PC-9 (cell line): ENCODE results near the gene GPS1. TPM values are rescaled to one million over a fixed set of nuclear protein-coding genes. Genes with fewer than 3 reads are reported as not detected.
A peak's percentile ranks its signal among the peaks of the same experiment; 100 is the strongest.

ENCODE experiments used
- BruUV-seq: library from RNA; stranded (reverse); fragments of 400-500 nt; replicated peaks from 2 replicates; lab custom pipeline; 2021; lab: Mats Ljungman, UMichigan
- CTCF ChIA-PET: fragments of 300-600 bp; sonication (Branson Sonifier 250); formaldehyde crosslinking; loops from one replicate; lab custom pipeline; 2022; ENCODE audit warnings: antibody characterized with exemption; lab: Charles Lee
- POLR2A ChIA-PET: fragments of 300-600 bp; sonication (Branson Sonifier 250); formaldehyde crosslinking; loops from one replicate; lab custom pipeline; 2022; ENCODE audit warnings: antibody characterized with exemption; ENCODE audit not compliant: unreplicated experiment; lab: Charles Lee
- DNase-seq, 2 experiments: peaks; one replicate each; pipeline versions ENCODE4 v3.0.0 to v3.0.0-alpha.2; 2015 to 2022; ENCODE audit warnings: mixed read lengths in 1 of 2
- H2AFZ ChIP-seq: fragments of 200-600 bp; sonication (generic); 2 replicates; pipeline ENCODE4 v1.8.1; 2017; ENCODE audit warnings: antibody characterized with exemption
- H3F3A ChIP-seq: fragments of 200-600 bp; sonication (generic); 2 replicates; pipeline ENCODE4 v1.8.1; 2017; ENCODE audit warnings: antibody characterized with exemption, mild to moderate bottlenecking, low read depth; ENCODE audit not compliant: insufficient read depth
- H3K27ac ChIP-seq: fragments of 200-600 bp; sonication (generic); 2 replicates; pipeline ENCODE4 v1.6.1; 2016; ENCODE audit warnings: mixed run types
- H3K27me3 ChIP-seq: fragments of 200-600 bp; sonication (generic); 2 replicates; pipeline ENCODE4 v1.6.1; 2016; ENCODE audit warnings: low read depth, mixed run types; ENCODE audit not compliant: insufficient read depth
- H3K36me3 ChIP-seq: fragments of 200-600 bp; sonication (generic); 2 replicates; pipeline ENCODE4 v1.6.1; 2016; ENCODE audit warnings: low read depth, mixed run types
- H3K4me1 ChIP-seq: fragments of 200-600 bp; sonication (generic); replicated peaks from 2 replicates; pipeline ENCODE4 v1.6.1; 2016; ENCODE audit warnings: mixed run types; ENCODE audit not compliant: insufficient read depth
- H3K4me2 ChIP-seq: fragments of 200-600 bp; sonication (generic); 2 replicates; pipeline ENCODE4 v1.6.1; 2017; ENCODE audit warnings: mixed run types
- H3K4me3 ChIP-seq: fragments of 200-600 bp; sonication (generic); 2 replicates; pipeline ENCODE4 v1.6.1; 2016; ENCODE audit warnings: mixed run types
- H3K79me2 ChIP-seq: fragments of 200-600 bp; sonication (generic); 2 replicates; pipeline ENCODE4 v1.6.1; 2017; ENCODE audit warnings: low read depth, mixed run types
- H3K9me2 ChIP-seq: fragments of 200-600 bp; sonication (generic); 2 replicates; pipeline ENCODE4 v1.8.1; 2017; ENCODE audit warnings: mild to moderate bottlenecking; ENCODE audit not compliant: insufficient read depth
- H3K9me3 ChIP-seq: fragments of 200-600 bp; sonication (generic); 2 replicates; pipeline ENCODE4 v1.8.1; 2016; ENCODE audit warnings: low read depth; ENCODE audit not compliant: insufficient read depth
- H4K20me1 ChIP-seq: fragments of 200-600 bp; sonication (generic); 2 replicates; pipeline ENCODE4 v1.8.1; 2017; ENCODE audit not compliant: insufficient read depth
- CTCF ChIP-seq: fragments of 200-600 bp; sonication (generic); conservative IDR thresholded peaks from 2 replicates; pipeline ENCODE4 v1.6.1; 2017; ENCODE audit warnings: mixed run types, antibody characterized with exemption, mild to moderate bottlenecking, moderate library complexity
- EZH2 ChIP-seq: fragments of 200-600 bp; sonication (generic); IDR thresholded peaks from 2 replicates; pipeline ENCODE4 v1.8.0; 2017; ENCODE audit warnings: antibody characterized with exemption, low read depth
- intact Hi-C: fragments of 100-400 bp; cut with micrococcal nuclease; formaldehyde crosslinking; loops from one replicate; pipeline ENCODE4 v1.10.0; 2022; ENCODE audit not compliant: unreplicated experiment
- total RNA-seq: library from RNA; stranded (reverse); gene quantifications from 2 replicates; pipeline ENCODE4 v1.2.3, GENCODE V29; 2021

GPS1 gene
- total RNA-seq, 1 experiment from 2014 or later, result 121 TPM

- H3K9me2 ChIP-seq, result no peaks in the 10 kb centered on the region
- no peaks in the 10 kb centered on the region for H3K27me3 ChIP-seq
- 0 out of 2 replicates have a peak, but pooled peaks cover 7% of the 10 kb centered on the region for H3K79me2 ChIP-seq
- no peak overlapping the region for H3K27ac ChIP-seq
- no peak overlapping the region for H3K4me3 ChIP-seq
- H3K36me3 ChIP-seq, result no peaks in the 10 kb centered on the region
- no peak overlapping the region for H3K4me2 ChIP-seq
- TF ChIP-seq CTCF (no peak), EZH2 (no peak)
- no peaks in the 10 kb centered on the region for H3K4me1 ChIP-seq
- ChIA-PET CTCF (no interaction called here), POLR2A (no interaction called here)
- intact Hi-C loops, result no loop called here
- BruUV-seq, result no TSS peak
- no peaks in the 10 kb centered on the region for H3K9me3 ChIP-seq
- no peak overlapping the region for H2AFZ ChIP-seq
- H4K20me1 ChIP-seq, result peaks cover 12% of the 10 kb centered on the region
- H3F3A ChIP-seq, result no peaks in the 10 kb centered on the region
- no peak for DNase-seq
Observed at GRCh38 chr17:82086941-82087906, 35.5 kb downstream of the GPS1 start.

- Histone ChIP-seq H3K36me3 (no peaks in the 10 kb centered on the region), H3F3A (no peaks in the 10 kb centered on the region), H3K79me2 (0 out of 2 replicates have a peak, but pooled peaks cover 9% of the 10 kb centered on the region), H3K9me2 (no peaks in the 10 kb centered on the region), H2AFZ (no peak overlapping the region), H4K20me1 (peaks cover 18% of the 10 kb centered on the region), H3K27me3 (no peaks in the 10 kb centered on the region), H3K9me3 (no peaks in the 10 kb centered on the region), H3K4me2 (no peak overlapping the region), H3K4me1 (no peaks in the 10 kb centered on the region), H3K27ac (no peak overlapping the region), H3K4me3 (no peak overlapping the region)
- intact Hi-C loops, result no loop called here
- TF ChIP-seq CTCF, result no peak
- no peak for TF ChIP-seq EZH2
- DNase-seq, result no peak
- POLR2A ChIA-PET, result no interaction called here
- CTCF ChIA-PET, result no interaction called here
- TSS peak; percentile 11 for BruUV-seq
Observed at GRCh38 chr17:82087961-82088837, 36.5 kb downstream of the GPS1 start.
